GM19468 (cell line): ENCODE results near the gene UBXN1.

Experiments
- ATAC-seq: cut with Tn5 transposase; IDR thresholded peaks from one replicate; pipeline ENCODE4 v1.9.1; 2021; ENCODE audit warnings: mild to moderate bottlenecking, moderate library complexity, moderate number of reproducible peaks; ENCODE audit not compliant: unreplicated experiment; ENCODE audit errors: extremely low read depth

Gene UBXN1

DNA sequence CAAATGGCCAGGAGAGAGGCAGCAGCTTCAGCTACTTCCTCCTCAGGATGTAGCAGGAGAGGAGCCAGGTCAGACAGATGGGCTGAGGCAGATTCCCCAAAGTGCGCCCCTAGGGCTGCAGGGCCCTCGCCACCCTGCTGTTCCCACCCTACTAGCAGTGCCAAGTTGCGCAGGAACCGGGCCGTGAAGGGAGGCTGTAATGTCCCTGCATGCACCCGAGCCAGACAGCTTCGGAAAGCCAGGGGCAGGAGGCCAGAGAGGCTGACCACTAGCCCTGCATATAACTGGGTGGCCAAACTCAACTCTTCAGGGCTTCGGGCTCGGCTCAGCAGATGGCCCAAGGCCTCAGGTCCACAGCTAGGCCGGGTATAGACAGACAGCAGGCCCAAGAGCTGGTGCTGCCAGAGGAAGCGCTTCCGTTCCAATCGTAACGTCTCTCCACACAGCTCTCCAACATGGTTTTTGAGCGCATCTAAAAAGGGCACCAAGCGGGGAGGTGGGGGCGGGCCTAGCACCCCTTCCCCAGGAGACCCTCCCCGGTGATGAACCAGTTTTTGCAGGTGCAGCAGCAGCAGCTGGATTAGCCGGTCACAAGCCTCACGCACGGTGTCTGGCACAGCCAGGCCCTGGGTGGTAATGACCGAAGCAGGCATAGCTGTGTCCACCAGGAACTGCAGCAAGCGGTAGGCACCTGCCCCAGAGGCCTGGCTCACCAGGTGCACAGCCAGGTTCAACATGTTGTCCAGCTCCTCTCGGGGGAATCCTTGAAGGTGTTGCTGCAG lies 30.5 kb downstream of the UBXN1 start:
- no peak for ATAC-seq

DNA sequence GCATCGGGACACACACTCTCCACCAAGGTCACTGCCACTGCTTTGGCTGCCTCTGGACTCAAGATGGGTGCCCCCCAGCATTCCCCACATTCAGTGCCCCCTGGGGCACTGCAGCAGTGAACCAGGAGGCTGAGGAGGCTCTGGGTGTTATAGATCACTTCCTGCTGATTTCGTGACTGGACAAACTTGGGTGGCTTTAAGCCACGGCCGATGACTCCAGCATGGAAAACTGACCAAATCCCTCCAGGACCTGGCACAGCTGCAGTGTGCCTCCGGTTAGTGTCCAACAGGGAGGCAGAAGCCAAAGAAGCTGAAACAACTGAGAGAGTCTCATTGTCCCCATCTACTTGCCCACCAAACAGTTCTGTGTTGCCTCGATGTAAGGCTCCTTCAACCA lies 31.3 kb downstream of the UBXN1 start:
- ATAC-seq, result no peak

DNA sequence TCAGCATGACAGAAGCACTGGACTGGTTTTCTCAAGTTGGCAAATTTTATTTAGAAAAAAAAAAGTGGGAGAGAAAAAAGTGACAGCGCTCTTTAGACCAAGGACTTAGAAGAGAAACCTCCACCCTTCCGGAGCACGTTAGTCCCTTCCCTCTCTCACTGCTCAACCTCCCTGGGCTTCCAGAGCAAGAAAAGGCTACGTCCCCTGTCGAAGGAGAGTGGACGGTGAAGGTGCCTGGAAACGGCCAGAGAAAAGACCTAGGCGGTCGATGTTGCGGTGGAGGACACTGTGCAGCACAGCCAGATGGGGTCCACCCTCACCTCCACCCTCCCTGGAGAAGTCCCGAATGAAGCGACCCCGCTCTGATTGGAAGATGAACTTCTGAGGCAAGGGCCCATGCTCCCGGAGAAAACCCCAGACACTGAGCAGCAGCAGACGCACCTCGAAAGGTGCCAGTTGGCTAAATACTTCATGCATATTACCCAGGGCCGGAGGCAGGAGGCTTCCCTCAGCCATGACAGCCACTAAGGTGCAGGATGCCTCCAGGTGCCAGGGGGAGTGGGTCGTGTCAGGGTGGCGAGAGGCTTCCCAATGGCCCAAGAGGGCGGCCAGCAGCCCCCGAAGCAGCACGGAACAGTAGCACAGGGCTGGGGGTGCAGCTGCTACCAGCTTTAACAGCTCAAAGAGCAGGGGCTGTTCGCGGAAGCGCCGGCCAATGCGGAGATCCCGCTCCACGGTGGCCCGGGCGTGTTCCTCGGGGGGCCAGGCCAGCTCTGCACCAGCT lies 31.9 kb downstream of the UBXN1 start:
- no peak for ATAC-seq

DNA sequence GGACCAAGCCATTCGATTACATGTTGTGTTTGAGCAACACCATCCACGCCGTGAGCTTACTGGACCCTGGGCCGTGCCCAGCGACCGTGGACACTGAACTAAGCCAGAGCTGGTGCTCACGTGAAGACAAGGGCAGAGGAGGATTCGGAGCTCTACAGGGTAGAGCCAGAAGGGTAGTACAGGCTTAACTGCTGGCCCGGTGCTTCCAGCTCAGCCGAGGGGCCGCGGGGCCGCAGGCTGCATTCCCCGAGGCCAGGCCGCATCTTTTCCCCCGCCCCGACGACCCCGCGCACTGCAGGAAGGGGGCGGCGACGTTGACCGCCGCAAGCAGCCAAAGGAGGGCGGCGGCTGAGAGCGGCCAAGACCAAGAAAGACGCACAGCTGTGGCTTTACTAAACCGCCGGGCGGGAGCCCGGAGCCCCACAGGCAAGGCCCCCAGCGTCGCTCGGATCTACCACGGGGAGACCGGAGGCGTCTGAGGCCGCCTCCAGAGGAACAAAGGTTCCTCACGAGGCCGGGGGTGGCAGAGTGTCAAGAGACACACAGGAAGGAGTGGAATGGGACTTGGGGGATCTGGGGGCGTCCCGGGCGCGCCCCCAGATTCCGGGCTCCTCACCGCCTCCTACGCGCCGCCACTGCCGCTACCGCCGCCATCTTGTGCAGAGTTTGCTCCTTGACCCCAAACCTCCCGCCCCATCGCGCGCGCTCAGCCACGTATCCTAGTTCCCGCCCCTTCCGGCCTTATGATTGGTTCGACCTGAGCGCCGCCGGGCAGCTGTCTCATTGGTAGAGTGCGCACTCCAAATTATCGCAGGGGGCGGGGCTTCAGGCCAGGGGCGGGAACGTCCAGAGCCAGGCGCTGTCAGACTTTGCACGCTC lies 32.7 kb downstream of the UBXN1 start, which contains the start of gene GANAB:
Gene GANAB, minus strand, starts transcription at position 668 of the 879 bp plus-strand sequence. Its CDS starts 14 bp downstream, at position 654.
- ATAC-seq, result no peak

DNA sequence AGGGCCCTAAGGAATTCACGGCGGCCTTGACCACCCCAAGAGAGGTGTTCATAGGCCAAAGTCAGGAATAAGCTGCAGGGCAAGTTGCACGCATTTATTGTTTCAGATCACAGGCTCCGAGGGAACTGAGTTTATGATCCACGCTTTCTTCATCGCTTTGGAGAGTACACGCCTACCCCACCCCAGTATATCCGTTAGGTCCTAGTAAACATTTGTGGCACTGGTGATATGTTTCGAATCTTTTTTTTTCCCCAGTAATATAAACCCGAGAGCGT lies 33.3 kb downstream of the UBXN1 start:
- ATAC-seq, result no peak

DNA sequence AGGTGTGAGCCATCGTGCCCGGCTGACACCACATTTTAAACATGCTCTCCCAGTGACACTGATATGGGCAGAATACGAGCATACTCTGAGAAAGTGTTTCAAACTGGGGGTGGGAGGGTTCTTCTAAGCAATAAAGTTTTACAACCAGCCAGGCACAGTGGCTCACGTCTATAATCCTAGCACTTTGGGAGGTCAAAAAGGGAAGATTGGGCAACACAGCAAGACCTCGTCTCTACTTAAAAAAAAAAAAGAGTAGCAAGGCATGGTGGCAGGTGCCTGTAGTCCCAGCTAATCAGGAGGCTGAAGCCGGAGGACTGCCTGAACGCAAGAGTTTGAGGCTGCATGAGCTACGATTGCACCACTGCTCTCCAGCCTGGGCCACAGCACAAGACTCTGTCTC lies 34.7 kb downstream of the UBXN1 start:
- ATAC-seq, result no peak

DNA sequence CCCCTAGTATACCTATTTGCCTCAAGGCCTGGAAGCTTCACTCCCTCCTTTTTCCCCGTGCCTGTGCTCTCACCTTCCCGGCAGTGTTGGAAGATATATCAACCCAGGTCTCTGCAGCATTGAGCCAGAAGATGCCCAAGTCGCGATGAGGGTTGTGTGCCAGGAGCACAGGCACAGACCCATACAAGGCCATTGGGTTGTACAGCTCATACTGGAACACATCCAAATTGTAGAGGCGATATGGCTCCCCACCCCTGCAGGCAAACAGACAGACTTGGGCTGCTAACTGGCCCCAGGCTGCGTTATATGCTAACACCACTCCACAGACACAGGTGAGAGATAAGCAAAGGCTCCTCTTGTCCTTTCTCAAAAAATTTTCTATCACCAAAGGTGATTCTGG lies 46.4 kb downstream of the UBXN1 start:
- ATAC-seq, result no peak

DNA sequence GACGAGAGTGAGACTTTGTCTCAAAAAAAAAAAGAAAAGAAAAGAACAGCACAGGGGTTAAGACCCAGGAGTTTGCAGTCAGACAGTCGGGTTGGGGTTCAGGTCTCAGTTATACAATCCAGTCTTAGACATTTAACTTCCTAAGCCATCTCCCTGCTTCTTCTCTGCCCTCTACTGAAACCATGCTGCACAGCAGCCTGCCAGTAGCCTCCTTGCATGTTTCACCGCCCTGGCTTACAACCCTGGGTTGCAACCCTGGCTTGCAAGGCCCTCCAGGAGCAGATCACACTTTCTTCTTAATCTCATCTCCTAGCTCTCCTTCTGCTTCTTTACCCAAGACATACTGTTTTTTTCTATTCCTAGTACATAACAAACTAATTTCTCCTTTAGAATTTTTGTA lies 51.2 kb downstream of the UBXN1 start:
- no peak for ATAC-seq
